Measurements from ENCODE around the gene PIEZO1.
"Not testable (repeated sequence)": the region's sequence is repeated elsewhere in the genome, so short reads cannot be mapped to it uniquely, and the experiment has no call there.

Gene PIEZO1

DNA sequence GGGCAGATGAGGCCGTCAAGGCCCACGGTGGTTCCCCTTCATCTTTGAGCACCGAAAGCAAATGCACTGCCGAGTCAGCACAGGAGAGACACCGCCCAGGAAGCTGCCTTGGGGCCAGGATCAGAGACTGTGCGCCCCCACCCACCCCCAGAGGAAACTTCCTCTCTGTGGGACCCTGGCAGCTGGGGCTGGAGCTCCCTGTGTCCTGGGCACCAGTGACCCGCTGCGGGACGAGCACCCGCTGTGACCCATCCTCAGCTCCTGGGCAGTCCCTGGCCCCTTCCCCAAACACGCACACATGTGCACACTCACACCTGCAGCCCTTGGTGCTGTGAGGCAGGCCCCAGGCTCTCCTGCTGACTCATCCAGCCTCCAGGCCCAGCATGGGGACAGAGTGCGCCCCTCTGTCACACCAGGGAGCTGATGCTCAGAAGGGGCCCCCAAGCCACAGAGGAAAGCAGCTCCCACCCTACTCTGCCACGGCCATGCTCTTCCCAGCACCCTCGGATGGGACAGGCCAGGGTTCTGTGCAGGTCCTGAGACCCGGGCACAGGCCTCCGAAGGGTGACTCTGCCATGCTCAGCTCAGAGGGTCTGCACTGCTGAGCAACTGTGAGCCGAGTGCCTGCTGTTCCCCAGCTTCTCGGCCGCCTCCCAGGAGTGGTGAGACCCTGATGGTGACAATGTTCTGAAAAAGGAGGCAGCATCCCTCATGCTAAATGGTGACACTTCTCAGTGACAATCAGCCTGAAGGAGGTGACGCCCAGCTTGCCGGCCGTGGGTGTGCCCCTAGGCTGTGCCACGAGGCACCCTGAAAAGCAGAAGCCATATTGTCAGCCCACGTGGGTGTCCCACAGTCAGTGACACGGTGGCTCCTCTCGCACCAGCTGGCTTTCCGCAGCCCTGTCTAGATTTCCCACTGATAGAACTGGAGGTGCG, 3.6 kb downstream of the PIEZO1 start:
- no peak for DNase-seq

DNA sequence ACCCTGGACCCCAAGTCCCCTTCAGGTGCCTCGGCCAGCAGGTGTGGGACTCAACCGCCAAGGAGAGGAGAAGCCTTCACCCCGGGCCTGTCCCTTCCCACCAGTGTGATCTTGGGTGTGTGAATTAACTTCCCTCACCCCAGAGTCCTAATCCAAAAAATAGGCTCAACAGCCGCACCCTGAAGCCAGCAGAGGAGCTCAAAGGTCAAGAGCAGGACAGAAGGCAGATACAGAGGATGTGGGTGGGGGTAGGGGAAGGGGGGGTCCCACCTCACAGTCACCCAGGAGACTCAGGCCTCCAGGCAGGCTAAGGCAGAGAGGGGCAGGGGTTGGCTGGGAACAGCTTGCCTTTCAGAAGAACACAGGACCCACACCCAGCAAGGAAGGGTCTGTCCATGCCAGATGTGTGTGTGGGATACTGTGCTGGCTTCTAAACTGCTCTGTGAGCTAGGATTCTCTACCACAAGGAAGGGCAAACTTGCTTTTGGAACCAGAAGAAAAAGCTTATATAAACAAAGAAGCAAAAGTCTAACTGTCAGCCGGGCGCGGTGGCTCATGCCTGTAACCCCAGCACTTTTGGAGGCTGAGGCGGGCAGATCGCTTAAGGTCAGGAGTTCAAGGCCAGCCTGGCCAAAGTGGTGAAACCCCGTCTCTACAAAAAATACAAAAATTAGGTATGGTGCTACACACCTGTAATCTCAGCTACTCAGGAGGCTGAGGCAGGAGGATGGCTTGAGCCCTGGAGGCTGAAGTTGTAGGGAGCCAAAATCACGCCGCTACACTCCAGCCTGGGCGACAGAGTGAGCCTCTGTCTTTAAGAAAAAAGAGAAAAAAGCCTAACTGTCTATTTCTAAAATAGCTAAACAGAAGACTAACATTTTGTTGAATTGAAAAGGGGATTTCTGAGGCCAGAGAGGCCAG, 4.6 kb downstream of the PIEZO1 start:
- DNase-seq, result no peak

DNA sequence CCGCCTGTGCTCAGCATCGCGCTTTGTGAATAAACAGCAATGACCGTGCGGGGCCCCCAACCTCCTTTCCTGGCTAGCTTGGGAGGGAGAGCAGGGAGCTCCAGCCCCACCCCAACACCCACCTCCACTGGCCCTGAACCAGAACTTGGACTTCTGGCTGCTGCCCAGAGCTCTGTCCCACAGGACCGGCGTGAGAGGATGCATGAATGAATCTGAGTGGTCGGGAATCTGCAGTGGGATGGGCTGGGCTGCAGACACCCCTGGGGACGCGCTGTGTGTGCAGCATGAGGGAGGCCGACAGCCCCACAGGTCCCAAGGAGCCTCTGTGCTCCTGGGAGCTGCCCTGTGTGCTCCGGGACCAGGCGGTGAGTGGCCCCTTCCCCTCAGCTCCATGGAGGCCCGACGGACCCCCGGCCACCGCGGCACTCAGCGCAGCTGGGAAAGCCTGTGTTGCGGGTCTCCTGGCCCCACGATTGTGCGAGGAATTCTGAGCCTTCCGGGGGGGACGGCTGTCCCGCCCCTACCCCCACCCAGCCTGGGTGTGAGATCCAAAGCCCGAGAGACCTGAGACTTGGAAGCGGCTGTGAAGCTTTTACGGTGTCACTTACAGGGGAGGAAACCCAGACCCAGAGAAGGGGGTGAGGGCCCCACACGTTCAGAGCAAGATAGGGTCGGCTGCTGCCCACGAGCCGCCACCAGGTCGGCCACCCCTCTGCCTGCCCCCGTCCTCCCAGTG, 5.4 kb downstream of the PIEZO1 start:
- DNase-seq, result no peak

DNA sequence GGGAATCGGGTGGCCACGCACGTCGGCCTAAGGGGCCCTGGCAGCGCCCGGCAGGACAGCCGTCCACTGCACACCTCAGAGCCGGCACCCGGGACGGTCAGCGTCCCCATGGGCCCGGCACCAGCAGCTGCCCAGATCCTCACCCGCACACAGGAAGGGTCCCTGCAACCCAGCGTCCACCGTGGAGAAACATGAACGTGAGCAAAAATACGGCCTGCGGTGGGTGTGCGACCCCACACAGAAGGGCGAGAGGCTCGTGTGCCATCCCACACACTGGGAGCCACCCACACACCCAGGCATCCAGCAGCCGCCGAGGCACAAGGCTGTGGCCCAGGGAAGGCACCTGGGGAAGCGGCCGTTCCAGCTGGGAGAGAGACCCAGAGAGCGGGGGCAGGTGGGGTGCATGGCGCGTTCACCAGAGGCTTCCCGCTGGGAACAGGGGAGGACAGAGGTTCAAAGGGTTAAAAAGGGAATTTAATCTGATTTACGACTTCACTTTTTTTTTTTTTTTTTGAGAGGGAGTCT, 6.4 kb downstream of the PIEZO1 start:
- DNase-seq, result no peak

DNA sequence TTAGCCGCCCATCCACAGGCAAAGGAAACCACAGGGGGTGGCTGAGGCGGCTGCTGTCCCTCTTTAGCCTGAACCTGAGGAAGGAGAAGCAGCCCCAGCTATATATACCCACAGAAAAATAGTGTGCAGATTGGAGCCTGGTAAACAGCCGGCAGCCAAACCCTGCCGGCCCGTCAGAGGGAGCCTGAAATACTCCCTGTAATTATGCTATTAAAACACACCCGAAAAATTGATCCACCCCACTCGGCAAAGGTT, 6.8 kb downstream of the PIEZO1 start:
- no peak for DNase-seq

DNA sequence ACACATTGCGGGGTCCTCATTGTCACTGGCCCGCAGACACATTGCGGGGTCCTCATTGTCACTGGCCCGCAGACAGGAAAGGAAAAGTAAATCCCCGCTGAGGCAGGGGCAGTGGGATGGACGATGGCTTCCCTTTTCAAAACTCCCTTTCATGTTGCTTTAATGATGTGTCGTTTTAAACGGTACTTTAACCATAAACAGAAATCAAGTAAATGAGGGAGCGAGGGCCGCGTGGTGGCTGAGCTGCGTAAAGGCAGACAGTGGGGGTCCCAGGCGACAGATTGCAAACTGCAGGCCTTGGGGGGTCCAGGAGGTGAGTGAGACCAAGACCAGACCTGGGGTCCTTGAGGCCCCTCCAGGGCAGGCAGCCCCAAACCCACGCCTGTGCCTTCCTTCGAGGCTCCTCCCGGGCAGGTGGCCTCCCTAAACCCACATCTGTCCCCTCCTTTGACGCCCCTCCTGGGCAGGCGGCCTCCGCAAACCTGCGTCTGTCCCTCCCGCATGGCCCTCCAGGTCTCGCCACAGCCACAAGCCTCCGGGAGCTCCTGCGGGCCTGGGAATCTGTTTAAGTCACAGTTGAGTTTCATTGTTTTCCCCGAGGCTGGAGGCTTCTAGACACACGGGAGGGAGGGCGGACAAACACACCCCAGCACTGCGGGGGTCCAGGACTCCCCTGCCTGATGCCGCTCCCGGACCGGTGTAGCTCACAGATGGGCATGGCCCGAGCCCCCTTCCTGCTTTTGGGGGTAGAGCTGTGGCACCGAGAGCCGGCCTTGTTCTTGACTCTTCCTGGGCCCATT, 7.3 kb downstream of the PIEZO1 start:
- no peak for DNase-seq

DNA sequence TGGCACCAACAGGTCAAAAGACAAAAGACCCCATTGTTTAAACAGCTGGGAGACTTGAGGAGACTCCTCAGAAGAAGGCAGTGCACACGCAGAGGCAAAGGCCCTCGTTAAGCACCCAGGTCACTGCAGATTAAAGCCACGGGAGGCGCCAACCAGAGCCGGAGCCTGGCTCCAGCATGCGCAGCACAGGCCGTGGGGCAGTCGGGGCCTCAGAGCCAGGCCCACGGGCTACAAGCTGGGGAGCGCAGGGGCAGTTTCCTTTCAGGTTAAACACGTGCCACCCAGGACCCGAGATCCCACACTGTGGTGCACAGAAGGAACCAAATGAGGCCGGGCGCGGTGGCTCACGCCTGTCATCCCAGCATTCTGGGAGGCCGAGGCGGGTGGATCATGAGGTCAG, 9.2 kb downstream of the PIEZO1 start:
- DNase-seq, result no peak

DNA sequence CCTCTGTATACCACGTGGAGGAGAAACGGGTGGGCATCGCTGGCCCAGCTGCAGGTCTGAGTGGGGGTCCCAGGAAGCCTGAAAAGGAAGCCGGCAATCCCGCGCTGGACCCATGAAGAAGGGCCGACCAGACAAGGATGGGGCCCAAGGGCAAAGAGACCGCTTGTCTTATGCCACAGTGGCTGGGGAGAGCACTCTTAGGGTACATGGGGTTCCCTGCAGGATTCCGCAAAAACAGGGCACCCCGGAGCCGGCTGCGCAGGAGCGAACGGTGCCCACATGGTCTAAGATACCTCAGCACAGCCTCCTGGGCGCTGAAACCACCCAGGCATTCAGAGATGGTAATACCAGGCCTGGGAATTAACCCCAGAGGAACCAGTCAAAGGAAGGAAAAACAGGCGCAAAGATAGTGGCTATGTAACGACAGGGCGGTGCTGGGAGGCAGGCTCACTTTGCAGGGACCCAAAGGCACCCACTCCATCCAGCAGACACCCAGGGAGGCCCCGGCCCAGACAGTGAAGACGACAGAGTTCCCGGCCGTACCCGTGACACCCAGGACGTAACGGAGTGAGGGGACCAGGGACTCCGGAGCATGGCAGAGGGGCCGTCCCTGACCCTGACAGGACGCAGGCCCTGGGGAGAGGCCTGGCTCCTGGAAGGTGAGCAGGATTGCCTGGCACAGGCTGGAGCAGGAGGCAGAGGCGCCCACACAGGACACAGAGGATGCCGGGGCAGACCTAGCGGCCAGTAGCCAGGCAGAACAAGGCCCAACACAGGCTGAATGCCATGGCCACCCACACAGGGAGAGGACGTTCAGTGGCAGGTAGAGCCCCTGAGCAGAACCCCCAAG, 10.3 kb downstream of the PIEZO1 start:
- no peak for DNase-seq

DNA sequence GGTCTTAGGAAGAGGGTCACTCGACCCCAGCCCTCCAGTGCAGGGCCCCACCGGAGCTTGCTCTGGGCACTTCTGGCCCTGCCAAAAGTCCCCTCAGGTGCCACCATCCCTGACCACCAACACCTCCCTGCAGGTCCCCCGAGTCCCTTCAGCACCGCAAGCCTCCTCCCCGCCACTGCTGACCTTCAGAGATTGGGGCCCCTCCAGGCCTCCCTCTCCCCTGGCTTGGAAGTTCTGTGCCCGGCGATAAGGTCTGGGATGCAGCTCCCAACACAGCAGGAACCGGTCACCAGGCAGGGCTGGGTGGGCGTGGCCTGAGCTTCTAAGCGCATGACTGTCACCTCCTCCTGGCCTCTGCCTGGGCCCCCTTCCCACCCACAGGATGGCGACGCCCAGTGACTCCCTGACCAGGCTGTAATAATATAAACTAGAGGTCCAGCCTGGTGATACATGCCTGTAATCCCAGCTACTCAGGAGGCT, 11.2 kb downstream of the PIEZO1 start:
- DNase-seq, result no peak

DNA sequence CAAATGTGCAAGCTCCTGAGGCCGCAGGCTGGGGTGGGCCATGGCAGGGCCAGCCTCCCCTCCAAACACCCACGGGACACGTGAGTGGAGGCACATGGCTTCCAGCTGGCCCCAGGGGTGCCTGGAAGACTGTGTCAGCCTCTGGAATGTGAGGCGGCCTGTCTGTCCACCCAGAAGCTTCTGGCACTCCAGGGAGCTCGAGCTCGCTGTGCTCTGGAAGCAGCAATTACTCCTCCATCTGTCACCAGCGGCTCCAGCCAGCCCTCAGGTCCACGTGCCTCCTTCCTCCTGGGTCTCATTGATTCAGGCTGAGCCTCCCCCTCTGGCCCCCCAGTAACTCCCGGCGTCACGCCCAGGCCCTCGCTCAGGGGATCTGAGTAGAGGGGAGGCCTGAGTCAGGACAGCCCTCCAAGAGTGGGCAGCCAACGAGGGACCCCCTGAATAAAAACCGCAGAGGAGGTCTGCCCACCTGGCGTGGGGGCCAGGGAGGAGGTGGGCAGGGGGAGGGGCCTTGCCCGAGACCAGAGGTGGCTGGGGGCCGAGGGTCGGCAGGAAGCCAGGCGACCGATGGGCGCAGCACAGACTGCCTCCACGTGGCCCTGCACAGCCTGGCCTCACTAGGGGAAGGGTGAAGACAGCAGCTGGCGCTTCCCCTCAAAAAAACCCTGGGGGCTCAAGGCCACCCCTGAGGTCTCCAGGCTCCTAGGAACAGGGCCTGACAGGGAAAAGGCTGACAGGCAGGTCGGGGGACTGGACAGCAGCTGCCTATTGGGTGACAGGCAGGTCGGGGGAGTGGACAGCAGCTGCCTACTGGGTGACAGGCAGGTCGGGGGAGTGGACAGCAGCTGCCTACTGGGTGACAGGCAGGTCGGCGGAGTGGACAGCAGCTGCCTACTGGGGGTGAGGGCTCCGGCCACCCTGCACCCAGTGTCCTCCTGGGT, 11.9 kb downstream of the PIEZO1 start:
- no peak for DNase-seq

DNA sequence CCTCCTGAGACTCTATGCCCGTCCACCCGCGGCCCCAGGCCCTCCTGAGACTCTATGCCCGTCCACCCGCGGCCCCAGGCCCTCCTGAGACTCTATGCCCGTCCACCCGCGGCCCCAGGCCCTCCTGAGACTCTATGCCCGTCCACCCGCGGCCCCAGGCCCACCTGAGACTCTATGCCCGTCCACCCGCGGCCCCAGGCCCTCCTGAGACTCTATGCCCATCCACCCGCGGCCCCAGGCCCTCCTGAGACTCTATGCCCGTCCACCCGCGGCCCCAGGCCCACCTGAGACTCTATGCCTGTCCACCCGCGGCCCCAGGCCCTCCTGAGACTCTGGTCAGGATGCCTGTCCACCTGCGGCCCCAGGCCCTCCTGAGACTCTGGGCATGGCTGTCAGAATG, 13.2 kb downstream of the PIEZO1 start:
- DNase-seq, result not testable (repeated sequence)

DNA sequence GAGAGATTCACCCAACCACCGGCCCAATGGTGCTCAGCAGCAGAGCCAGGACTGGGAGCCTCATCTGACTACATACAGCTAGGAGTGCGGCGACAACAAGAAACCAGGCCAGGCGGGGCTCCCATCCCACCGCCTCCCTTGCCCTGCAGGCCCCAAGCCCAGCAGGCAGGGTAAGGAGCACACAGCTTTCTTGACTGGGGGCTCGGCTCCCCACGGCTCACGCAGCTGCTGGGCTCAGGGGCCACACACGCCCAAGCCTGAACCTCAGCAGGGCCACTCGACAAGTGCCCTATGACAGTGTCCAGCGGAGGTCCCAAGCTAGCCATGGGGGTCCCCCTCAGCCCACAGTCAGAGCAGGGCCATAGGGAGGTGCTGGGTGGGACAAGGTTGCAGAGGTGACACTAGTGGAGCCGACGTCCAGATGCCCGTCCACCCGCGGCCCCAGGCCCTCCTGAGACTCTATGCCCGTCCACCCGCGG, 13.7 kb downstream of the PIEZO1 start:
- DNase-seq, result no peak

DNA sequence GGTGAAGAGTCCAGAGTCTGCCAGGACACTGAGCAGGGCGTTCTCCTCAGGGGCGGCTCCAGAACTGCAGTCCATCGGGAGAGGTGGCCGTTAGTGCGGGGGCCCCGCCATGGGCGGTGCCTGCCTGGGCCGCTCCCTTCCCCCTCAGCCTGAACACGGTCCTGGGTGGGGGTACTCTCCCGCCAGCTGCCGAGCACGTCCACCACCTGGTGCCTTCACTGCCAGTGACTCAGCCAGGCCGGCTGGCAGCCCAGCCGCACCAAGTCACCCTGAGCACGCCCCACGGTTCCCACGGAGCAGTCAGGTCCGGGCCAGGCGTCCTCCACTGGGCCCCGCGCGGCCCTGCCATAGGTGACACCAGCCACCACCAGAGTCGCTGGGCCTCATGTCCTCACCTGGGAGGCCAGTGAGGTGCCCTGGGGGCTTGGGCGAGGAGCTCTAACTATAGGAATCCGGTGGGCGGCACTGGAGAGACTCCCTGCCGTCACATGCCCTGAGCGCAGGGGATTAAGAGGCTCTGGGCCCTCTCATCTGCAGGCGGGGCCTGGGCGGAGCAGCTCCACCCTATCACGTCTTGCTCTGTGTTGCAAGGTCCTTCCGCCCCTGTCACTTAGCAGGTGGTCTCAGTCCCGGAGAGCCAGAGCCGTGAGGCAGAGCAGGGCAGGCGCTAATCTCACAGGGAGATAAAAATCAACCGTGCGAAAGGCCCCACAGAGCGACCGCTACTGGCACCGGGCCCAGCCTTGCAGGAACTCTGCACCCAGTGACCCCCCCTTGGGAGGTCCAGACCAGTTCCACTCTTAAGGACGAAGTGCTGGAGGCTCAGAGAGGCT, 14.3 kb downstream of the PIEZO1 start:
- no peak for DNase-seq

DNA sequence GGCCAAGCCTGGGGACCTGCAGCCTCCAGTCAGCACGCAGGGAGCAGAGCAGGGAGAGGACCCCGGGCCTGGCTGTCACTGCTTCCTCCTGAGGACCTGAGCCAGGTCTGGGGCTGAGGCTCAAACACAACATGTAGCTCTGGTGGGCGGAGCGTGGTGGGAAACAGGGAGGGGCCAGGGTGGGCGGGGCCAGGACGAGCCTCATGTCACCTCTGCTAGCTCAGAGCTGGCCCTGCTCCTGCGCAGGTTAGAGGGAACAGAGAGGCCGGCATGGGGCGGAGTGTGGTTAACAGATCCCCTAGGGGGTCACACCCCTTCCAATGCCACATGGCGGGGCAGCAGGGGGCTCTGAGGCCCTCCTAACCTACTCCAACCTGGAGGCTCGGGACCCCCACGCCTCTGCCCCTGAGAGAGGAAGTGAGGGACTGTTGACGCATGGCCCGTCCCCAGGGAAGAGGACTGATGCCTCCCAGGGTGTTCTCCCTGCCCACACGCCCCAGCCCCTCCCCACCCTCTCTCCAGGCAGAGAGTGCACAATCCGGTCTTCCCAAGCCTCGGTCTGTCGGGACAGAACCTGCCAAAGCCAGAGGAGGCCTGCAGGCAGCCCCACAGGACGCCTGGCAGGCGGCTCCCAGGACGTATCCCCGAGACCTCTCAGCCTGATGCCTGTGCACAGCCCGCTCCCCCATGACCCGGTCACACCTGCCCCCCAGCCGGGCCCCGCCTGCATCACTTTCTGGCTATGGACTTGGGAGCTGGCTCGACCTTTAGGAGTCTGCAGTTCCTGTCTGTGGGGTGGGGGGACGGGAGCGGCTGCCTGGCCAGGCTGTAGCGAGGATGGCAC, 15.2 kb downstream of the PIEZO1 start:
- no peak for DNase-seq

DNA sequence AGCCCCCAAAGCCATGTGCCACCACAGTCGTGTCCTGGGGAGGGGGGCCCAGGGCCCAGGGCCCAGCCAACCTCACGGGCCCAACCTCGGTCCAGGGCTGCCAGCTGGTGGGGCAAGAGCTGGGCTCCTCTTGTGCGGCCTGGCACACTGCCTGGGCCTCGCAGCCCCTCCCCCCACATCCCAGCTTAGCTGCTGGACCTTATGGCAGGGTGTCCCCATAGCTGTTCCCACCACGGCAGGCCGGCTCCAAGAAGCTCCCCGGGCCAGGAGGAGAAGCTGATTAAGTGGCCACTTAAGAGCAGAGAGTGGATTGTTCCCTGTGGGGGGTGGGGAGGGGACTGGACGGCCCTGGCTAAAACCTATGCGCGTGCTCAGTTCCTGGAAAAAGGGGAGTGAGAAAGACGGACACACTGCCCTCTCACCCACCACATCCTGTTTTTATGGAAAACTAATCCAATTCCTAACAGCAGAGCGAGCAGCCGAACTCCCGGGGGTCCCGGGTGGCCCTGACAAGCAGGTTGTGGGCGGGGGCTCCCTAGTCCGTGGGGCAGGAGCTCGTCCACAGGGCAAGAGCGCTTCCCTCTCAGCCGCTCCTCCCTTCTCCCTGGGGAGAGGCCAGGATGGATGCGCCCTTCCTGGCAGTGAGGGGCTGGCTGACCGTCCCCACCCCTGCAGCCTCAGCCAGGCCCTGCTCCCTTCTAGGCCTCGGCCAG, 16.8 kb downstream of the PIEZO1 start:
- DNase-seq, result no peak

DNA sequence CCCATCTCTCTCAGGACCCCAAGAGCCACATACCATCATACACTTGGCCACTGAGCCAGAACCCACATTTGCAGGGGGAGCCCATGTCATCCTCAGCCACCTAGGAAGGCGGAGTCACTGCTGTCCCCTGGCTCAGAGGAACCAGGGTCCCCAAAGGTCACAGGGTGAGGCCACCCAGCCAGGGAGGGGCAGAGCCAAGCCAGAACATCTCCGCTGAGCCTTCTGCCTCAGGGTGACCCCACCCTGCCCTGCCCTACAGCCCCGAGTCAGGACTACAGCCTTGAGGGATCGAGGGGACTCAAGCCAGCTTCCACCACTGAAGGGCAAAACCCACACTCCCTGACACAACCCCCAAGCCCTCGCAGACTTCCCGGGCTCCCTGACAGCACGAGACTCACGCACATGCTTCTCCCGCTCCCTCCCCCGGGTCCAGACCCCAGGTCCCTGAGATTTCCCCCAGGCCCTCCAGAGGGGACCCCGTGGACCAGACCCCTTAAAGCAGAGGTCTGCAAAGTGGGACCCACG, 17.4 kb downstream of the PIEZO1 start:
- no peak for DNase-seq

DNA sequence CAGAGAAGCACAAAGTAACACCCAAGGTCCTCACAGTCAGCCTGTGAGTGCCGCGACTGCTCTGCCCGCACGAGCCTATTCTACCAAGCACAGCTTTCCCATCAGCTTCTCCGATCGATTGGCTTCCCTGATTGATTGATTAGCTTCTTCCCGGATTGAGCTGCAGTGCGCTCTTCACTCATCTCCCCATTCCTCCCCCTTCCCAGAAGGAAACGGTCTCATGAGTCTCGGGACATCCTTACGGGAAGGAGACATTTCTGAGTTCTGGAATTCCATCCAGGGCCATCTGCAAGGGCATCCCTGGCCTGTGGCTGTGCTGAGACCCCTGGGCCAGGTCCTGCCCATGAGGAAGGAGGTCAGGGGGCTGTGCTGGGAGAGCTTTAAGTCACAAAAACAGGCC, 18.0 kb downstream of the PIEZO1 start:
- DNase-seq, result no peak

All from GOT3 (cell line).